Suppressor macrophage treated with lipopolysaccharide for 4 hours (primary cell): Measurements from ENCODE around the gene GPC3.
"Not testable (repeated sequence)": the region's sequence is repeated elsewhere in the genome, so short reads cannot be mapped to it uniquely, and the experiment has no call there.

Experiments
- DNase-seq: peaks from one replicate; pipeline ENCODE4 v3.0.0-alpha.2; 2020

The GPC3 gene

GRCh38 chrX:133836561-133836960 lies 148.8 kb downstream of the GPC3 start:
- no peak for DNase-seq

GRCh38 chrX:133834771-133835170 lies 150.6 kb downstream of the GPC3 start:
- DNase-seq, result no peak

GRCh38 chrX:133819546-133819945 lies 165.8 kb downstream of the GPC3 start:
- DNase-seq, result no peak

GRCh38 chrX:133818019-133818418 lies 167.4 kb downstream of the GPC3 start:
- DNase-seq, result no peak

- no peak for DNase-seq
These were observed 169.9 kb downstream of the GPC3 start for GRCh38 chrX:133815496-133815895.

GRCh38 chrX:133813971-133814370 lies 171.4 kb downstream of the GPC3 start:
- DNase-seq, result no peak

GRCh38 chrX:133812402-133812801 lies 173.0 kb downstream of the GPC3 start:
- DNase-seq, result no peak

- DNase-seq, result no peak
These were observed 174.5 kb downstream of the GPC3 start for GRCh38 chrX:133810925-133811324.

- DNase-seq, result no peak
These were observed 181.3 kb downstream of the GPC3 start for GRCh38 chrX:133804072-133804471.

GRCh38 chrX:133796282-133796681 lies 189.1 kb downstream of the GPC3 start:
- no peak for DNase-seq

- DNase-seq, result no peak
These were observed 191.3 kb downstream of the GPC3 start for GRCh38 chrX:133794126-133794525.

GRCh38 chrX:133793626-133794025 lies 191.8 kb downstream of the GPC3 start:
- no peak for DNase-seq

- DNase-seq, result peak; percentile 68
These were observed 193.0 kb downstream of the GPC3 start for GRCh38 chrX:133792198-133792953.

- DNase-seq, result no peak
These were observed 195.6 kb downstream of the GPC3 start for GRCh38 chrX:133789829-133790228.

- no peak for DNase-seq
These were observed 199.0 kb downstream of the GPC3 start for GRCh38 chrX:133786382-133786781.

GRCh38 chrX:133783274-133783673 lies 202.1 kb downstream of the GPC3 start:
- peak; percentile 38 for DNase-seq

GRCh38 chrX:133781174-133781573 lies 204.2 kb downstream of the GPC3 start:
- DNase-seq, result no peak

GRCh38 chrX:133776072-133776471 lies 209.3 kb downstream of the GPC3 start:
- DNase-seq, result peak; percentile 15

- no peak for DNase-seq
These were observed 210.6 kb downstream of the GPC3 start for GRCh38 chrX:133774807-133775206.

- DNase-seq, result no peak
These were observed 214.2 kb downstream of the GPC3 start for GRCh38 chrX:133771086-133771646.

- not testable (repeated sequence) for DNase-seq
These were observed 222.3 kb downstream of the GPC3 start for GRCh38 chrX:133762976-133763548.

GRCh38 chrX:133754657-133755056 lies 230.7 kb downstream of the GPC3 start:
- no peak for DNase-seq

- no peak for DNase-seq
These were observed 235.4 kb downstream of the GPC3 start for GRCh38 chrX:133749951-133750350.

- no peak for DNase-seq
These were observed 236.0 kb downstream of the GPC3 start for GRCh38 chrX:133749370-133749769.
